GM19240 (cell line): ENCODE data around the gene NKX3-2.
A peak's percentile ranks its signal among the peaks of the same experiment; 100 is the strongest.
"Not testable (repeated sequence)": the region's sequence is repeated elsewhere in the genome, so short reads cannot be mapped to it uniquely, and the experiment has no call there.

ENCODE experiments used
- DNase-seq: peaks from one replicate; pipeline ENCODE4 v3.0.0; 2011; ENCODE audit warnings: low spot score; ENCODE audit not compliant: insufficient read length

Gene NKX3-2

DNA sequence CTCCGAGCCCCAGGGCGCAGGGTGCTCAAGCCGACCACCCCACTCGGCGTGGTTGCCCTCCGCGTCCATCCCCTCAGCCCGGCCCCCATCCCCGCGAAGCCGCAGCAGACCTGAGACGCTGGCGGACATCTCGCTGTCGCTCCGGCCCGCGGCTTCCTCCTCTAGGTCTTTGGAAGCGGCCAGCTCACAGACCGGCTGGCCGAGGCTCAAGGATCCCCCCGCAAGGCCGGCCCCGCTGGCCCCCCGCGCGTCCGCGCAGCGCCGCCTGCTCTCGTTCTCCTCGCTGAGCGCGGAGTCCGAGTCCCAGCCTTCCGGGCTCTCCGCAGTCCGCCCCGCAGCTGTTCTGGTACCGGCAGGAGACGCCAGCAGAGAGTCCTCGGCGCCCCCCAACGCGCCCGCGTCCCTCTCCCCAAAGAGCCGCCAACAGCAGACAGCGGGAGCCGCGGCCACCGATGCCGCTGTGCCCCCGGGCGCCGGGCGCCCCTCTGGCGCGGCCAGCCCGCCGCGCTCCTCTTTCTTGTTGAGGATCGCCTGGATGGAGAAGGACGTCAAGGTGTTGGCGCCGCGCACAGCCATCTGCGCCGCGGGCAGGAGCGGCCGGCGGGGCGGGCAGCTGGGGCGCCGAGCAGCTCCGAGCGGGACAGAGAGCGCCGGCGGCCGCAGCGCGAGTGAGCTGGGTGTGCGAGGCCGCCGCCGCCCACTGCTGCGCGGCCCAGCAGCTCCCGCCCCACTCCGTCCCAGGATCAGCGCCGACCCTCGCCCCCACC is at the start of gene NKX3-2:
Gene NKX3-2, minus strand, starts transcription at position 670 of the 767 bp plus-strand sequence. Its CDS starts 94 bp downstream, at position 576.
- no peak for DNase-seq

DNA sequence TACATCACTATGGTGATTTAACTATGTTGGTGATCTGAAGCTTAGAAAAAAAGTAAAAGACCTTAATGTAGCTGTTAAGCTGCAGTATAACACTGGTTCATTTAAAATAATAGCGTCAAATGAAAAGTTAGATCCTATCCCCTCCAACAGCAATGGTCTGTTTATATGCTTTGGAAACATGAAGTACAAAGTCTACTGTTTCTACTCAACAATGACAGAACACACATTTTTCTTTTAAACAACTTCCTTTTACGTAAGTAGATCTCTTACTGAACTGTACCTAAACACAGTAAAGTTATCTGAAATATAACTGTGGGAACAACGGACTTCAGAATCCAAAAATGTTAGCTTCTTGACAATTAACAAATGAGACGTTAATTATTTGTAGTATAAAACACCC is 47.9 kb upstream of the NKX3-2 start:
- DNase-seq = no peak

DNA sequence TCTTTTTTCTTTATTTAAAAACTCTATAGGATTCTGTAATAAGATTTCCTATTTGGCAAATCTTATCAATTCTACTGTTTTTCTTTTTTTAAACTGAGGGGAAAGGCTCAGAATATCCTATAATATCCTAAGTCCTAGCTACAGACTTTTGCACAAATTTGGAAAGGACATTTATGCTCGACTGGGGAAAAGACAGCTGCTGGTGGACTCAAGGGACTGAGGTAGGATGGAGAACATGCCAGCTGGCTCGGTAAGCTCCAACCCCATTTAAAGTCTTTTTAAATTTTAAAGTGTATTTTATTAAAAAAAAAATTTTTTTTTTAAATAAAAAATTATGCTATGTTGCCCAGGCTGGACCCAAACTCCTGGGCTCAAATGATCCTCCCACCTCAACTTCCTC is 46.5 kb upstream of the NKX3-2 start:
- DNase-seq = no peak

DNA sequence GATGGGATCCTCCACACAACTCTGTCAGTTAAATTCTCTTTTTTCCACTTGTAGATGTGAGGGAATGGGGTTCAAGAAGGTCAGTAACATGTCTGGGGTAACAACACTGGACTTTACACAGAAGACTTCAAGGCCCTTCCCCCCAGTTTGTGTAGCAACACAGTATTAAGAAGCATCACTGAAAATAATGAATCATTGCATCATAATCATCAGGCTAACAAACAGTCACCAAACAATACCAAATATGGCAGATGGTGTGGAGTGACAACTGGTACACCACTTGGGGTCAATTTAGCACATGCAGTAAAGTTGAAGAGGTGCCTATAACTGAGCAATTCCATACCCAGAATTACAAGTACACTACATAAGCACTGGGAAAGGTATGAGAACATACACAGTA is 44.6 kb upstream of the NKX3-2 start:
- no peak for DNase-seq

DNA sequence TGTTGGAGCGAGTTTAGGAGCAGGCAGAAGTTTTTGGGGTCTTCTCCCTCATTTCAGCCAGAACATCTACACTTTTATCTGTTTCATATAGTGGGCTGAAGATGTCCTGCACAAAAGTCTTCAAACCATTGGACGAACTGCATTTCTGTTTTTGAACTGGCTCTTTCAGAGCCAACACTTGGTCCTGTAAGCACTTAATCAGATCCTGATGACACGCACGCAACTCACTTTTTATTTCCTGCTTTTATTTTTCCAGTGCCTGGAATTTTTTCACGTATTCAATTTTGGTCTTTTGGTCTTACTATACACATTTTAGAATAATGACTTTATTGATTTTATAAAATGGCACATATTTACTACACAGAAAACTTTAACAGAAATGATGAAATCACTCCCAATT is 40.2 kb upstream of the NKX3-2 start:
- DNase-seq = no peak

DNA sequence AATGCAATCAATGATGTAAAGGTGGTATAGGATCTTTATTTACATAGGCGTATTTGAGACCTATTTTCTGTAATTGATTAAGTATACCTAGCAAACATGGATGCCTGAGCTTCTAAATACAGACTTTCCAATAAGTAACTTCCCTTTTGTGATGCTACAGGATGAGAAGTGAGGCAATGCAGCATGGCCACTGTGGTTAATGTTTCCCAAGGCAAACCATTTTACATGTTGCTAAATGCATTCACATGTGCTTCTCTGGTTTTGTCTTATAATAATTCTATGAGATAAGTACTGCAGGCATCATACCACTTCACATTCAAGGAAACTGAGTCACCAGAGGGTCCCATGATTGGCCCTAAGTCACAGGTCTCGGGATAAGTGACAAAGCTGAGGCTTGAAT is 35.7 kb upstream of the NKX3-2 start:
- DNase-seq = no peak

DNA sequence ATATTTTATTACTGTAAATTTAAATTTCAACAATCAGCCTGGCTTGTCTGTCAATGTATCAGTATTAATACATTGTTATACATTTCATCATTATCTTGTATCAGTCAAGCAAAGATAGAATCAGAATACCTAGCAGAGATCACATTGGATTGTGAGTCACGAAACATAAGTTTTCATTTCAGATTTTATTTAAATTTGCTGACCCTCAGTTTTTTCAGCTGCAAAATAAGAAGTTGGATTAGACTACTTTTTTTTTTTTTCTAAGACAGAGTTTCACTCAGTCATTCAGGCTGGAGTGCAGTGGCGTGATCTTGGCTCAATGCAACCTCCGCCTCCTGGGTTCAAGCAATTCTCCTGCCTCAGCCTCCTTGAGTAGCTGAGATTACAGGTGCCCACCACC is 33.4 kb upstream of the NKX3-2 start:
- DNase-seq = no peak

DNA sequence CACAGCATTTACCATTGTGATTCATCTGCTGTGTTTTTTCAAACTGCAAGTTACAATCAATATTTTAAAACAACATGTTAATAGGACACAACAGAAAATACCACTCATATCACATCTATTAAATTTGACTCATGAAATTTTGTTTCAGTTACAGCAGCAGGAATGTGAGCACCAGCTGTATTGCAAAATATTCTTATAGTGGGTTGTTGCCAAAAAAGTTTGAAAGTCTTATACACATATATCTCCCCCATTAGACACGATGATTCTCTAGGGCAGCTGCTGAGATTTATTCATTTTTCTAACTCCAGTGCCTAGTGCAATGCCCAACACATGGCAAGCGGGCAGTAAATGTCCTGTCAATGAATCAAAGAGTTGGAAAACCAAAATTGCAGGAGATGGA is 26.6 kb upstream of the NKX3-2 start:
- no peak for DNase-seq

DNA sequence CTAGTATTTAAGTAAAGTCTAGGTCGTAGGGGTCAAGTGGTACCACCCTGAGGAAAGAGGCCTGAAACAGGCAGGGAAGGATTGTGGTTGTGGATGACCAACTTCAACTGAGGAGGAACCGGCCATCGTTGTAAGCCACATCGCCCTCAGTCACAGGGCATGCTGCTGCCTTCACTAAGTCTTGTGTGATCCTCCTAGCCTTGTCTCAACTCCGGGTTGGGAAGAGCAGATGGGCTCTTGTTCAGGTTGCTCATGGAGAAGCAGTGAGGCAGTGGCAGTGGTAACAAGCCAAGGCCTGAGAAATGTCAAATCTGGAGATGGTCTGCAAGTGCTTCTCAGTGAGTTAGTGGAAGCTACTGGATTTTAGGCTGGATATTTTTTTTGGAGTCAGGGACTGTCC is 22.8 kb upstream of the NKX3-2 start:
- DNase-seq = no peak

DNA sequence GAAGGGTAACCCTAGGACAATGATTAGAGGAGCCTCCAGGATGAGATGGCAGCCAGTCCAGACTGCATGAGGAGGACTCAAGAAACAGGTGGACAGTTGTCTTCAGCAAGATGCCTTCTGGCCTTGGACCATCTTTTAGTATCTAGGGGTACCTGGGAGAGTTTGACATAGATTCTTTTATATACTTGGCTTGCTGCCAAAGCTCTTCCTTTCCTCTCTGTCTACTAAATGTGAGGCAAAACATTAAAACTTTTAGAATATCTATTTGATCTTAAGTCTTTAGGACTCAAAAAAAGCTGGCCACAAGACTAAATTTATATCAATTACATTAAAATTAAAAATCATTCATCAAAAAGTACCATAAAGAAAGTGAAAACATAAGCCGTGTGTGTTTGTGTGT is 18.6 kb upstream of the NKX3-2 start:
- no peak for DNase-seq

DNA sequence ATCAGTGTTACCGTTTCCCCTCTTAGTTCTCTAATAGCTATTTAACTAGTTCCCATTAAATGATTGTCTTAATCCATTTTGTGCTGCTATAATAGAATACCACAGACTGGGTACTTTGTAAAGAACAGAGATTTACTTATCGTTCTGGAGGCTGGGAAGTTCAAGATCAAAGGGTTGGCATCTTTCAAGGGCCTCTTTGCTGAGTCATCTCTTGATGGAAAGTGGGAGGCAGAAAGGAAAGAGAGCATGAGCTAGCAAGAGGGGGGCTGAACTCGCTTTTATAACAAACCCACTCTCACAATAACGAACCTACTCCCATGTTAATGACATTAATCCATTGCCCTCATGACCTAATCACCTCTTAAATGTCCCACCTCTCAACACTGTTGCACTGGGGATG is 17.4 kb upstream of the NKX3-2 start:
- DNase-seq = no peak

DNA sequence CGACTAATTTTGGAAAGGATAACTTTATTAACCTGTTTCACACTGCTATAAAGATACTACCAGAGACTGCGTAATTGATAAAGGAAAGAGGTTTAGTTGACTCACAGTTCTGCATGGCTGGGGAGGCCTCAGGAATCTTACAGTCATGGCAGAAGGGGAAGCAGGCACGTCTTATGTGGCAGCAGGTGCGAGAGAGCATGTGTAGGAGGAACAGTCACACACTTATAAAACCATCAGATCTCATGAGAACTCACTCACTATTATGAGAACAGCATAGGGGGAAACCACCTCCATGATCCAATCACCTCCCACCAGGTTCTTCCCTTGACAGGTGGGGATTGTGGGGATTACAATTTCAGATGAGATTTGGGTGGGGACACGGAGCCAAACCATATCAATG is 15.8 kb upstream of the NKX3-2 start:
- DNase-seq = not testable (repeated sequence)

DNA sequence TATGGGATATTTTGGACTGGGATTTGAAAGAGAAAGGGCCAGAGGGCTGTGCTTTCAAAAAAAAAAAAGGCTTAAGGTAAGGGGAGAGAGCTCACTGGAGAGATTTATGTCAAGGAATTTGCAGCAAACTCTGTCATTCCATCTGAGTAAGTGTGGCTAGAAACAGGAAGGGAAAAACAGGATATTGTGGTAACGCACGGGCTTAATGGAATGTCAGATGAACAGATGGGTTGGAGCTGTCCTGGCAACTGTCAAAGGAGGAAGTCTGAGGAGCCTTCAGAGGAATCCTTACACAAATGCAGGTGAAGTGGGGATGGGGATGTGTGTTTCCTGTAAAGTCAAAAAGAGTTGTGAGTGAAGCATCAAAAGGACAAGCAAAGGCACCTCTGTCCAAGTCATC is 15.1 kb upstream of the NKX3-2 start:
- no peak for DNase-seq

DNA sequence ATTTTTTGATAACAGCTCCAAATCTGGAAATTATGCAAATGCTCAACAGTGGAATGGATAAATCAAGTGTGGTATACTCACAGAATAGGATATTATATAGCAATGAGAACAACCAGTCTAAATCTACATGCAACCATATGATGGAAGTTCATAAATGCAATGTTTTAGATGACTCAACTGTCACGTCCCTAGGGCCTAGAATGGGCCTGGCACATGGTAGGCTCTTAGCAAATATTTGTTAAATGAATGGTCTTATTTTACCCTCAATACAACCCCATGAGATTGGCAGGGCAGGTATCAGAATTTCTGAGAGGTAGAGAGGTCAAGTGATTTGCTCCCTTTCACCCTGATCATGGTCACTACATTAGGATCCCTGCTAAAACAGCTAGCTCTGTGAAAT is 14.6 kb upstream of the NKX3-2 start:
- no peak for DNase-seq

DNA sequence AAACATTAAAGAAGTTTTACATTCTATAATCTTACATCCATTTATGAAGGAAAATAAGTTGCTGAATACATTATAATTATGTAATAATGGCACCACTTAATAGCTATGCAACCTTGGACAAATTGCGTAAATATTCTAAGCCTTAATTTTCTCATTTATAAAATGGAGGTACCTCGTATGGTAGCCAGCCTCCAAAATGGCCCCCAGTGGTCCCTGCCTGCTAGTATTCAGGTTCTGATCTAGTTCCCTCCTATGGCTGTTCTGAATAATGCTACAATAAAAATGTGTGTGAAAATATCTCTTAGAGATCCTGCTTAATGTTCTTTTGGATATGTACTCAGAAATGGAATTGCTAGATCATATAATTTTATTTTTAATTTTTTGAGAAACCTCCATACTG is 11.0 kb upstream of the NKX3-2 start:
- no peak for DNase-seq

DNA sequence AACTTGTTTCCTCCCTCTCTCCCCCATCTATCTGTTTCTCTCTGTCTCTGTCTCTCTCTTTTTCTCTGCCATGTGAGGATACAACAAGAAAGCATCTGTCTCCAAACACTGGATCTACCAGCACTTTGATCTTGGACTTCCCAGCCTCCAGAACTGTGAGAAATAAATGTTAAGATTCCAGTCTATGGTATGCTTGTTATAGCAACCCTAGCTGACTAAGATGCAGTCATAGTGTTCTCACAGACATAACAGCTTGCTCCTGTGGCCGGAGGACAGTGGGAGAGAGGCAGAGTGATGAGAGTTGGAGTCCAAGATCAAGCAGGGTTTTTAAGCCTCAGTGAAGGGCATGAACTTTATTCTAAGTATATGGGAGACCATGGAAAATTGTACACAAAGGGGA is 8.8 kb upstream of the NKX3-2 start:
- no peak for DNase-seq

DNA sequence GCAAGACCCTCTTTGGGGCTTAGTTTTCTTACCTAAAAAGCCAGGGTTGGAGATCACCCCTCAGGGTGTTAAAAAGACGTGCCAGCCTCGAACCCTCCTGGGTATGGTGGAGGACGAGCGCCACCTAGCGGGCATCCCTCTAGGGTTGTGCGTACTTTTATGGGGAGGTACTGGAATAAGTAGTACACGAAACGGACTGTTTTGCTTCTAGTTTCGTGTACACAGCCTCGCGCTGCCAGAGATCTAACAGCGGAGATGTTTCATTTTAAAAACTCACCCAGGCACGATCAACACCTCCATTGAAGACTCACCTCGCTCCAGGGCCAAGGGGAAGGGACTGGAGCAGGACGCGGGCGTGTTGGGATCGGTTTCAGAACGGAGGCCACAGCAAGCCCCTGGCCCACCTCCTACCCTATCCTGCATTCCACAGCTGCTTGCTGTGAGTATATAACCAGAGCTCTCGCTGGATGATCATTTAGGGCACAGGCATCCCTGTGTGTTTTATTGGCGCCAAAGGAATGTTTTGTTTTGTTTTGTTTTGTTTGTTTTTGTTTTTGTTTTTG is 4.8 kb upstream of the NKX3-2 start:
- peak; percentile 86 for DNase-seq

DNA sequence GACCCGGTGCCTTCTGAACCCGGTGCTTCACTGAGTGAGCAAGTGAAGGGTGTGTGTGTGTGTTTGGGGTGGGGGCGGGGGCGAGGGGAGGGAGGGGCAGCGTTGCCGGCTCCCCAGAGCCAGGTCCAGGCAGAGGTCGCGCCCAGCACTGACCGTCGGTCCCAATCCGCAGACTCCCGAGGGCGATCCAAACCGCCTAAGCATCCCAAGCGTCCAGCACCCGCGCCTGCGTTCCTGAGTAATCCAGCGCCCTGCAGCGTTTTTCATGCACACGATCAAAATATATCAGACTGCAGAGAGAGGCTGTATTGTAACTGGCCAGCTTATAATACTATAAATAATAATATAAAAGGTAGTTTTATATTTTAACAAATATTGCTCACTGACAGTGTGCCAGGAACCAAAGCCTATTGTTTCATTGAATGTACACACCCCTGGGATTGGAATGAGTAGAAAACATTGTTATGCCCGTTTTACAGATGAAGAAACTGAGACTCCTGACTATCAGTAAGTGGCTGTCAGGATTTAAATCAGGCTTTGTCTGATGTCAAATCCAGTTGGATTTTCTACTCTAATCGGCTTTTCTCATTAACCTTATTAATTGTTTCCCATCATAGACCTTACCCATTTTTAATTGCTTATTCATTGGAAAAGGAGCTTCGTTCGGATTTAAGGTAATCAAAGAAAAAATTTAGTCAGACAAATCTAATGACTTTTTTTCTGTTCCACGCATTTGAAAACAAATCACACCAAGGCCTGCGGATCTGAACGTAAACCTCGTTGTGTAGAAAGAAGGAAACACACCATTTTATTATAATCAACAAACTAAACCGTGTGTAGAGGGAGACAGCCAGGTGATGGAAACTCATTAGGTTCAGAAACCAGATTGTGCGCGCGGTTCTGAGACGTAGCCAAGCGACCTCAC is 4.0 kb upstream of the NKX3-2 start:
- DNase-seq = no peak

DNA sequence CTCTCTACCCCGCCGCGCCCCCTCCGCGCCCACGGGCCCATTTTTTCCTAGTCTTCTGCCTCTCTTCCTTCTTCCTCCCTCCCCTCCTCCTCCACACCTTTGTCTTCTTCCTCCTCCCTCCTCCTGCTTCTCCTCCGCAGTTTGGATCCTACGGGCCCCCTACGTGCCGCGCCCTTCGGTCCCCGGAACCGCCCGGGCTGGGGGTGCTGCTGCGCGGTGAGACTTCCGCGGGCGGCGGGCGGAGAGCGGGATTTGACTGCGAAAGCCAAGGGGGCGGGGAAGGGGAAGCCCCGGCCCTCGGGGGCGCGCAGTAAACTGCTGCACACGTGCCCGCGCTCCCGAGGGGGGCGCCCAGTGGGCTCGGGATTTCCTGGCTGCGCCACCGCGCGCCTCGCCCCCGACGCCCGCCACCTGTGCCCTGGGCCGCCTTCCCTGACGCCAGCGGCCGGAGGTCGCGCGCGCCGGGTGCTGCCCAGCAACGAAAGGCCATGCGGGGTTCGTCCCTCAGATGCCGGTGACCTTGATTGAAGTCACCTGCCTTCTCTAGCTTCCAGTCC is 3.3 kb upstream of the NKX3-2 start:
- no peak for DNase-seq

DNA sequence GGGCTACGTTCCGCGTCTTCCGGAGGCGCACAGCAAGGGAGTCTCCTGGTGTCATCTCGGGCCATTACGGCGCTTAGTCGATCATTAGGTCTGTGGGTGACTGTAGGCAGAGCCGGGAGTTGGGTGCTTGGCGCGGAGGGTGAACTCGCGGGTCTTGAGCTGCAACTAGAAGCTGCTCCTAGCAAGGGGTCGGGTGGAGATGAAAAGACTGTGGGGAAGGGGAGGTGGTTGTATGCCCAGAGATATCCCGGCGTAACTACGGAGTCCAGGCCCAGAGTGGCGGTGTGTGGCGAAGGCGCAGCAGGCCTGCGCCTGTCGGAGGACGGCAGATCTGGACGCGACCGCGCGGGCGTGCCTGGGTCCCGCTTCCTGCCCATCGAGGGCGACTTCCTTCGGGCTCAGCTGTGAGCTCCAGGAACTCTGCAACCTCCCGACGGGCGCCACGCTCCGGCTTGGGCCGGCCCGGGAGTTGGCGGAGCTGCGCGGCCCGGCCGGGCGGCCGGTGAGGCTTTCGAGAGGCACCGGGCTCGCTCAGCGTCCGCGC is 2.7 kb upstream of the NKX3-2 start:
- DNase-seq = no peak

DNA sequence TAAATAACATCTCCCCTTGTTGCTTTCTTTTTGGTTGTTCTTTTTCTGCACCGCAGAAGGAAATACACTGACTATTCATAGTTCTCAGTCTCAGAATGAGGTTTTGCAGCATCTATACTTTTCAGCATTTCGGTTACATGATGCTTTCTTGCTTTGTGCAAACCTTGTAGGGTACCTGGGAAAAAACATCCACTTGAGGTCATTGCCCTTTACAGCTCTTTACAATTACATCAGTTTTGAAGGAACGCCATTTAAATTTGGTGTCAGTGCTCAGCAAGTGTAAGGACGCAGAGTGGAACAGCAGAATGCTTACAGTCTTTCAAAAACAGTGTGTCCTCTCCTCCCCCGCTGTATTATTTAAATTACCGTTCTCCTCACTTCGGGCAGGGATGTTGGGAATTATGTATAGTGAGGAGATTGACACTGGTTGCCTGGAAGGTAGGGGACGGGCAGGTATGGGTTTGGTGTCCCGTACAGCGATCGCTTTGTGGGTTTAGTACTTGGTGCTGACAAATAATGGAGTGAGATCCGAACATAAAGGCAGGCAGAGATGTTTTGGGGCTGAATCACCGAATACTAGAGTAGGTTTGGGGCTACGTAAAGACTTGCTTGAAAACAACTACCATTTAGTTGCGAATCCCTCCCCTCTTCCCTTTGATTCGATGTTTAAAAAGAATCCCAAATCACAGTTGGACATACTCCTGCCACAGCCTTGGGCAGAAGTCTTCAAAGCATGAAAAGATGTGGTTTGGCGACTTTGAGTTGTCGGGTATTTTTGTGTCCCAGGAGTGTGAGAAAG is 2.0 kb upstream of the NKX3-2 start:
- DNase-seq = no peak
